Transverse colon (tissue), 4 donors: ENCODE measurements around the gene CLDN11. TPM values are rescaled to one million over a fixed set of nuclear protein-coding genes. Genes with fewer than 3 reads are reported as not detected.

Experiments
- DNase-seq: peaks from one replicate; pipeline ENCODE4 v3.0.0-alpha.2; 2019
- H3K27ac ChIP-seq, 4 donors: fragments of 200-600 bp; sonication (generic); 2 replicates each; pipeline ENCODE4 v1.5.1; 2016 to 2018; ENCODE audit warnings: inconsistent platforms in 4 of 4
- H3K27me3 ChIP-seq: fragments of 200-600 bp; sonication (generic); 2 replicates; pipeline ENCODE4 v1.5.1; 2017; ENCODE audit warnings: inconsistent platforms
- H3K36me3 ChIP-seq, 4 donors: fragments of 200-600 bp; sonication (generic); 2 replicates each; pipeline ENCODE4 v1.5.1; 2017 to 2019; ENCODE audit warnings: inconsistent platforms in 4 of 4
- H3K4me1 ChIP-seq, 4 donors: fragments of 200-600 bp; sonication (generic); 2 replicates each; pipeline ENCODE4 v1.5.1; 2017 to 2020; ENCODE audit warnings: inconsistent platforms in 4 of 4
- H3K4me3 ChIP-seq, 4 donors: fragments of 200-600 bp; sonication (generic); 1 replicate in 1 of 4; 2 replicates in 3 of 4; pipeline versions ENCODE4 v1.5.1 to v1.6.1; 2017 to 2019; ENCODE audit warnings: inconsistent platforms in 4 of 4
- H3K9me3 ChIP-seq, 2 donors: fragments of 200-600 bp; sonication (generic); 2 replicates each; pipeline ENCODE4 v1.5.1; 2017 to 2019; ENCODE audit warnings: inconsistent platforms in 2 of 2
- CTCF ChIP-seq, 5 experiments: fragments of 200-600 bp in 3 of 5; fragments of 450-650 bp in 2 of 5; sonication (generic) in 3 of 5; IDR thresholded peaks; 1 replicate in 2 of 5; 2 replicates in 3 of 5; pipeline ENCODE4 v1.5.1; 2016 to 2017; ENCODE audit warnings: antibody characterized with exemption in 5 of 5, inconsistent platforms in 3 of 5, mild to moderate bottlenecking in 2 of 5, moderate library complexity in 1 of 5
- EP300 ChIP-seq: sonication (generic); formaldehyde crosslinking; IDR thresholded peaks from one replicate; pipeline ENCODE4 v1.6.1; 2017; ENCODE audit warnings: antibody characterized with exemption, low read depth
- POLR2A ChIP-seq: fragments of 450-650 bp; IDR thresholded peaks from one replicate; pipeline ENCODE4 v1.6.1; 2016; ENCODE audit warnings: antibody characterized with exemption, mild to moderate bottlenecking, moderate library complexity
- POLR2AphosphoS5 ChIP-seq, 3 donors: sonication (generic); formaldehyde crosslinking; IDR thresholded peaks; one replicate each; pipeline ENCODE4 v1.6.1; 2016; ENCODE audit warnings: antibody characterized with exemption in 3 of 3
- WGBS, 2 donors: methylation state at CpG; one replicate each; pipeline ENCODE4 v1.1.5; 2018; ENCODE audit warnings: low coverage in 1 of 2; 5-methylcytosine and 5-hydroxymethylcytosine counted together
- in situ Hi-C, 4 donors: fragments of 200-750 bp; cut with MboI; loops; one replicate each; pipeline versions ENCODE4 v1.15.0 to v1.15.1; 2017; ENCODE audit warnings: low sequenced_read_pairs in 3 of 4, low pct_ligation_motif_present in 1 of 4, low pct_unique_long_range_greater_than_20kb in 1 of 4
- intact Hi-C: fragments of 100-400 bp; cut with DNase I; formaldehyde crosslinking; loops from one replicate; pipeline ENCODE4 v1.15.1; 2023; ENCODE audit warnings: low total_unique reads
- total RNA-seq, 4 donors: library from RNA; depleted of rRNA; stranded (reverse); fragments of >200 nt; gene quantifications; one replicate each; pipeline ENCODE4 v1.1.0, GENCODE V29; 2016

CLDN11 gene
- total RNA-seq, 4 donors from 2014 or later: 4.6 to 13.5 (median 7.2) TPM

GRCh38 chr3:170431054-170431453, 12.4 kb downstream of the CLDN11 start:
- in situ Hi-C loops (loop anchor here in 1 of 4 donors (25.0 kb wide), 1 partner anchor 381 kb away; no protein-coding TSS in a partner anchor), intact Hi-C loops (no loop called here)
- TF ChIP-seq CTCF (IDR thresholded peaks at IDR 0.05) (peak in 1 of 5 experiments; percentile 3), POLR2A (no peak), EP300 (no peak)
- no peak overlapping the region for H3K4me3 ChIP-seq
- no peak overlapping the region for H3K27ac ChIP-seq
- no peaks in the 10 kb centered on the region for H3K27me3 ChIP-seq
- no peaks in the 10 kb centered on the region for H3K4me1 ChIP-seq
- no peaks in the 10 kb centered on the region for H3K9me3 ChIP-seq
- WGBS, 2 donors: 93 to 97% methylated on average over 3 of the region's 3 CpGs
- no peak for DNase-seq
- no peaks in the 10 kb centered on the region for H3K36me3 ChIP-seq

GRCh38 chr3:170432416-170432815, 13.7 kb downstream of the CLDN11 start:
- H3K27ac ChIP-seq: no peak overlapping the region
- H3K36me3 ChIP-seq: no peaks in the 10 kb centered on the region
- H3K4me1 ChIP-seq: no peaks in the 10 kb centered on the region
- no peaks in the 10 kb centered on the region for H3K9me3 ChIP-seq
- WGBS, 2 donors: 92 to 94% methylated on average over 2 to 14 of the region's 14 CpGs
- no peak overlapping the region for H3K4me3 ChIP-seq
- in situ Hi-C loops (loop anchor here in 1 of 4 donors (25.0 kb wide), 1 partner anchor 380 kb away; no protein-coding TSS in a partner anchor), intact Hi-C loops (no loop called here)
- DNase-seq: no peak
- no peaks in the 10 kb centered on the region for H3K27me3 ChIP-seq
- TF ChIP-seq POLR2A (no peak), POLR2AphosphoS5 (IDR thresholded peaks at IDR 0.05) (no peak), EP300 (no peak), CTCF (IDR thresholded peaks at IDR 0.05) (no peak)

- H3K27ac ChIP-seq: no peak overlapping the region
- H3K9me3 ChIP-seq: no peaks in the 10 kb centered on the region
- TF ChIP-seq POLR2A: no peak
- no peak for TF ChIP-seq POLR2AphosphoS5 (IDR thresholded peaks at IDR 0.05)
- TF ChIP-seq CTCF (IDR thresholded peaks at IDR 0.05): no peak
- no peak for TF ChIP-seq EP300
- no peaks in the 10 kb centered on the region for H3K36me3 ChIP-seq
- in situ Hi-C loops: loop anchor here in 1 of 4 donors (25.0 kb wide), 1 partner anchor 376 kb away; no protein-coding TSS in a partner anchor
- no peak for DNase-seq
- H3K4me3 ChIP-seq: no peak overlapping the region
- H3K4me1 ChIP-seq: no peaks in the 10 kb centered on the region
- H3K27me3 ChIP-seq: no peaks in the 10 kb centered on the region
- 90 to 91% methylated on average over 2 of the region's 2 CpGs for WGBS, 2 donors
- intact Hi-C loops: no loop called here
These were observed 18.0 kb downstream of the CLDN11 start for GRCh38 chr3:170436697-170437096.

- DNase-seq: no peak
- 83 to 89% methylated on average over 4 of the region's 4 CpGs for whole genome bisulfite sequencing, 2 donors
These were observed 18.5 kb downstream of the CLDN11 start for GRCh38 chr3:170437176-170437575.

More at GRCh38 chr3:170437176-170437575, 18.5 kb downstream of the CLDN11 start:
- Histone ChIP-seq H3K36me3 (no peaks in the 10 kb centered on the region), H3K27me3 (no peaks in the 10 kb centered on the region), H3K4me3 (no peak overlapping the region), H3K27ac (no peak overlapping the region), H3K4me1 (no peaks in the 10 kb centered on the region), H3K9me3 (no peaks in the 10 kb centered on the region)
- intact Hi-C loops (no loop called here), in situ Hi-C loops (loop anchor here in 1 of 4 donors (25.0 kb wide), 1 partner anchor 375 kb away; no protein-coding TSS in a partner anchor)
- no peak for TF ChIP-seq EP300
- TF ChIP-seq POLR2AphosphoS5 (IDR thresholded peaks at IDR 0.05): no peak
- no peak for TF ChIP-seq CTCF (IDR thresholded peaks at IDR 0.05)
- no peak for TF ChIP-seq POLR2A
